ENCODE data around the gene CLP1.

The CLP1 gene

DNA sequence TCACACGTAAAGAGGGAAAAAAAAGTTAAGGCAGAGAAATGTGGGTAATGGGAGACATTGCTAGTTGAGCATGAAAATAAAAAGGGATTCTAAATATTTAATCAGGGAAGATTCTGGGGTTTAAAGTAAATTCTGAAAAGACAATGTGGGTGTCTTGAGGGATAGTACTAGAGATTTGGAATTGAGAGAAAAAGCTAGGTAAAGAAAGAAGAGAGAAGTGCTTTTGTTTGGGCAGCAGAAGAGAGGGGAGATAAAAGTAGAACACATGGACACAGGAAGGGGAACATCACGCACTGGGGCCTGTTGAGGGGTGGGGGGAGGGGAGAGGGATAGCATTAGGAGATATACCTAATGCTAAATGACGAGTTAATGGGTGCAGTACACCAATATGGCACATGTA, 4.4 kb upstream of the CLP1 start:
- DNase-seq (ENCODE audit: low read depth in 1 of 2, low spot score in 1 of 2), result peak in 1 of 2 experiments; percentile 36
- peak; percentile 35; the same call in 1 of the 2 replicates for TF ChIP-seq SPI1 (IDR thresholded peaks at IDR 0.05; ENCODE audit: borderline replicate concordance, low read depth)
- no peak for TF ChIP-seq GABPA (IDR thresholded peaks at IDR 0.05; ENCODE audit: low read depth)
- H3K4me3 ChIP-seq (replicated peaks; ENCODE audit: insufficient read depth, low read length), result no peak overlapping the region; the same call in 1 of the 2 replicates

DNA sequence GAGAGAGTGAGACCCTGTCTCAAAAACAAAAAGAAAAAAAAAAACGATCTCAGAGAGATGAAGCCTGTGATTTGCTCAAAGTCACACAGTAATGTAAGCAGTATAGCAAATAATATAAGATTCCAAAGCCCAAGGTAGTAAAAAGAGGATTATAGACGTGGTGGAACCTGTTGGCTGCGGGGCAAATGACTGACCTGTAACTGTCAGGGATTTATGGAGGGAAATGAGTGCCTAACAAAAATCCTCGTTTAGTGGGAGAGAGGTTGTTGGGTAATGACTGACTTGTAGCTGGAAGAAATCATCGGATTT, 723 bp upstream of the CLP1 start:
- TF ChIP-seq POLR2AphosphoS5 (IDR thresholded peaks at IDR 0.05; ENCODE audit: low read depth), result no peak
- TF ChIP-seq, protein P1, sequence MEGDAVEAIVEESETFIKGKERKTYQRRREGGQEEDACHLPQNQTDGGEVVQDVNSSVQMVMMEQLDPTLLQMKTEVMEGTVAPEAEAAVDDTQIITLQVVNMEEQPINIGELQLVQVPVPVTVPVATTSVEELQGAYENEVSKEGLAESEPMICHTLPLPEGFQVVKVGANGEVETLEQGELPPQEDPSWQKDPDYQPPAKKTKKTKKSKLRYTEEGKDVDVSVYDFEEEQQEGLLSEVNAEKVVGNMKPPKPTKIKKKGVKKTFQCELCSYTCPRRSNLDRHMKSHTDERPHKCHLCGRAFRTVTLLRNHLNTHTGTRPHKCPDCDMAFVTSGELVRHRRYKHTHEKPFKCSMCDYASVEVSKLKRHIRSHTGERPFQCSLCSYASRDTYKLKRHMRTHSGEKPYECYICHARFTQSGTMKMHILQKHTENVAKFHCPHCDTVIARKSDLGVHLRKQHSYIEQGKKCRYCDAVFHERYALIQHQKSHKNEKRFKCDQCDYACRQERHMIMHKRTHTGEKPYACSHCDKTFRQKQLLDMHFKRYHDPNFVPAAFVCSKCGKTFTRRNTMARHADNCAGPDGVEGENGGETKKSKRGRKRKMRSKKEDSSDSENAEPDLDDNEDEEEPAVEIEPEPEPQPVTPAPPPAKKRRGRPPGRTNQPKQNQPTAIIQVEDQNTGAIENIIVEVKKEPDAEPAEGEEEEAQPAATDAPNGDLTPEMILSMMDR (IDR thresholded peaks at IDR 0.05; ENCODE audit: insufficient read depth, low read length), result no peak
- no peak for DNase-seq (ENCODE audit: low read depth in 1 of 2, low spot score in 1 of 2)
- Histone ChIP-seq H3K27me3 (ENCODE audit: insufficient read depth, poor library complexity, severe bottlenecking) (no peaks in the 10 kb centered on the region), H3K4me3 (replicated peaks; ENCODE audit: insufficient read depth, low read length) (peak overlapping the region; percentile 66), H3K27ac (replicated peaks) (peak overlapping the region; percentile 62)

More for the DNA sequence above, 4.4 kb upstream of the CLP1 start:
- peak overlapping the region; percentile 74 for H3K27ac ChIP-seq (replicated peaks)
- peaks cover 7% of the 10 kb centered on the region for H3K27me3 ChIP-seq (ENCODE audit: insufficient read depth, poor library complexity, severe bottlenecking)

DNA sequence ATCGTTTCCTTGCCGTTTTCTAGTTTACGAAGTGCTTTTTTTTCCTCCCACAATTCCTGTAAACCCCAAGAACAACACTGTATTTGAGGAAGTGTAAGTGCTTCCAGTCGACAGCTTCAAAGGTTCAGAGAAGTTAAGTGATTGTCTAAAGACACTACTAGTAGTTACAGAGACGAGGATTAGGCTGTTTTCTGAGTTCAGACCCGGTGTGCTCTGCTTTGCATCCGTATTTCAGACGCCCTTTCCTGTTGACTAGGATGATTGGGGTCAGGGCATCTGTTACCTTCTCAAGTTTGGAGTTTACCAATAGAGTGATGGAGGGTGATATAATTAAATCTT, 430 bp downstream of the CLP1 start:
- Histone ChIP-seq H3K4me3 (replicated peaks; ENCODE audit: insufficient read depth, low read length) (peak overlapping the region; percentile 66), H3K27me3 (ENCODE audit: insufficient read depth, poor library complexity, severe bottlenecking) (no peaks in the 10 kb centered on the region), H3K27ac (replicated peaks) (peak overlapping the region; percentile 62)
- no peak for DNase-seq (ENCODE audit: low read depth in 1 of 2, low spot score in 1 of 2)
- TF ChIP-seq GABPA (IDR thresholded peaks at IDR 0.05; ENCODE audit: low read depth), result no peak
- peak; percentile 72; the same call in 1 of the 2 replicates for TF ChIP-seq SPI1 (IDR thresholded peaks at IDR 0.05; ENCODE audit: borderline replicate concordance, low read depth)

DNA sequence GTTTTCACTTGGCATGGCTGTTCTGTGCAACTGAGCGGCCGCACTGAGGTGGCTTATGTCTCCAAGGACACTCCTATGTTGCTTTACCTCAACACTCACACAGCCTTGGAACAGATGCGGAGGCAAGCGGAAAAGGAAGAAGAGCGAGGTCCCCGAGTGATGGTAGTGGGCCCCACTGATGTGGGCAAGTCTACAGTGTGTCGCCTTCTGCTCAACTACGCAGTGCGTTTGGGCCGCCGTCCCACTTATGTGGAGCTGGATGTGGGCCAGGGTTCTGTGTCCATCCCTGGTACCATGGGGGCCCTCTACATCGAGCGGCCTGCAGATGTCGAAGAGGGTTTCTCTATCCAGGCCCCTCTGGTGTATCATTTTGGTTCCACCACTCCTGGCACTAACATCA, 2.1 kb downstream of the CLP1 start:
- no peak for DNase-seq (ENCODE audit: low read depth in 1 of 2, low spot score in 1 of 2)
- Histone ChIP-seq H3K27ac (replicated peaks) (no peak overlapping the region), H3K27me3 (ENCODE audit: insufficient read depth, poor library complexity, severe bottlenecking) (no peaks in the 10 kb centered on the region), H3K4me3 (replicated peaks; ENCODE audit: insufficient read depth, low read length) (no peak overlapping the region)
- TF ChIP-seq SPI1 (IDR thresholded peaks at IDR 0.05; ENCODE audit: borderline replicate concordance, low read depth) (no peak), GABPA (IDR thresholded peaks at IDR 0.05; ENCODE audit: low read depth) (no peak), POLR2AphosphoS5 (IDR thresholded peaks at IDR 0.05; ENCODE audit: low read depth) (no peak)
- TF ChIP-seq, protein P1 (IDR thresholded peaks at IDR 0.05; ENCODE audit: insufficient read depth, low read length), result no peak
- TF ChIP-seq, protein P2, sequence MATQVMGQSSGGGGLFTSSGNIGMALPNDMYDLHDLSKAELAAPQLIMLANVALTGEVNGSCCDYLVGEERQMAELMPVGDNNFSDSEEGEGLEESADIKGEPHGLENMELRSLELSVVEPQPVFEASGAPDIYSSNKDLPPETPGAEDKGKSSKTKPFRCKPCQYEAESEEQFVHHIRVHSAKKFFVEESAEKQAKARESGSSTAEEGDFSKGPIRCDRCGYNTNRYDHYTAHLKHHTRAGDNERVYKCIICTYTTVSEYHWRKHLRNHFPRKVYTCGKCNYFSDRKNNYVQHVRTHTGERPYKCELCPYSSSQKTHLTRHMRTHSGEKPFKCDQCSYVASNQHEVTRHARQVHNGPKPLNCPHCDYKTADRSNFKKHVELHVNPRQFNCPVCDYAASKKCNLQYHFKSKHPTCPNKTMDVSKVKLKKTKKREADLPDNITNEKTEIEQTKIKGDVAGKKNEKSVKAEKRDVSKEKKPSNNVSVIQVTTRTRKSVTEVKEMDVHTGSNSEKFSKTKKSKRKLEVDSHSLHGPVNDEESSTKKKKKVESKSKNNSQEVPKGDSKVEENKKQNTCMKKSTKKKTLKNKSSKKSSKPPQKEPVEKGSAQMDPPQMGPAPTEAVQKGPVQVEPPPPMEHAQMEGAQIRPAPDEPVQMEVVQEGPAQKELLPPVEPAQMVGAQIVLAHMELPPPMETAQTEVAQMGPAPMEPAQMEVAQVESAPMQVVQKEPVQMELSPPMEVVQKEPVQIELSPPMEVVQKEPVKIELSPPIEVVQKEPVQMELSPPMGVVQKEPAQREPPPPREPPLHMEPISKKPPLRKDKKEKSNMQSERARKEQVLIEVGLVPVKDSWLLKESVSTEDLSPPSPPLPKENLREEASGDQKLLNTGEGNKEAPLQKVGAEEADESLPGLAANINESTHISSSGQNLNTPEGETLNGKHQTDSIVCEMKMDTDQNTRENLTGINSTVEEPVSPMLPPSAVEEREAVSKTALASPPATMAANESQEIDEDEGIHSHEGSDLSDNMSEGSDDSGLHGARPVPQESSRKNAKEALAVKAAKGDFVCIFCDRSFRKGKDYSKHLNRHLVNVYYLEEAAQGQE (IDR thresholded peaks at IDR 0.05; ENCODE audit: insufficient replicate concordance, low read depth), result no peak

DNA sequence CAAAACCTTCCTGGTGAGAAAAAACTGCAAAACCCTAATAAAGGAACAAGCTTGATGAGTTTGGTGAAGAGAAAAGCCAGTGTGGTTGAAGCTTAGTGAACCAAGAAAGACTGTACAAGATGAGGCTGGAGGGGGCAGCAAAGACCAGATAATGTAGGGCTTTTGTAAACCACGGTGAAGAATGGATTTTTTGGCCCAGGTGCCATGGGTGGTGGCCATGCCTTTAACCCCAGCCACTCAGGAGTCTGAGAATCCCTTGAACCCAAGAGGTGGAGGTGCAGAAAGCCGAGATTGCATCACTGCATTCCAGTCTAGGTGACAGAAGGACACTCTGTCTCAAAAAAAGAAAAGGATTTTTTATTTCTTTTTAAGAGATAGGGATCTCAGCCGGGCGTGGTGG, 5.3 kb downstream of the CLP1 start:
- no peak for DNase-seq (ENCODE audit: low read depth in 1 of 2, low spot score in 1 of 2)

More for the DNA sequence above, 5.3 kb downstream of the CLP1 start:
- no peak overlapping the region for H3K4me3 ChIP-seq (replicated peaks; ENCODE audit: insufficient read depth, low read length)
- H3K27me3 ChIP-seq (ENCODE audit: insufficient read depth, poor library complexity, severe bottlenecking), result no peaks in the 10 kb centered on the region
- TF ChIP-seq, protein P2 (IDR thresholded peaks at IDR 0.05; ENCODE audit: insufficient replicate concordance, low read depth), result no peak
- no peak overlapping the region for H3K27ac ChIP-seq (replicated peaks)
